ENCODE results near the gene ZNF740.
"Not testable (repeated sequence)": the region's sequence is repeated elsewhere in the genome, so short reads cannot be mapped to it uniquely, and the experiment has no call there.

ZNF740 gene

DNA sequence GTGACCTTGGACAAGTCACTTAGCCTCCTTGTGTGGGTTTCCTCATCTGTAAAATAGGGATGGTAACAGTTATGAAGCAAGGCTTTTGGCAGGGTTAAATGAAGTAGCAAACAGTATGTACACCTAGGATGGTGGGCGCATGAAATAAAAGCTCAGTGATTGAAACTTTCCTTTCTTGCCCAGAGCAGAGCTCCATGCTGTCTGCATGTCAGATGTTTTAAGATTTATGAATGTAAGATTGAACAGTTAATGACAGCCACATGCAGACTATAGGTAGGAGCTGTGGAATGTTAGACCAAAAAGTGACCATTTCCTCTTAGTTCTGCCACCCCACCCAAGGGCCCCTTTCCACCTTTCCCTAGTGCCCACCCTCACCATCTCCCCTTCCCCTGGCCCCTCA, 14.5 kb downstream of the ZNF740 start:
- DNase-seq (ENCODE audit: low read depth), result no peak

- DNase-seq (ENCODE audit: low read depth), result no peak
These were observed 15.2 kb downstream of the ZNF740 start for GRCh38 chr12:53195516-53196420.

GRCh38 chr12:53196486-53196885, 16.0 kb downstream of the ZNF740 start:
- no peak for DNase-seq (ENCODE audit: low read depth)

GRCh38 chr12:53197011-53197640, 16.6 kb downstream of the ZNF740 start:
- DNase-seq (ENCODE audit: low read depth), result no peak

DNA sequence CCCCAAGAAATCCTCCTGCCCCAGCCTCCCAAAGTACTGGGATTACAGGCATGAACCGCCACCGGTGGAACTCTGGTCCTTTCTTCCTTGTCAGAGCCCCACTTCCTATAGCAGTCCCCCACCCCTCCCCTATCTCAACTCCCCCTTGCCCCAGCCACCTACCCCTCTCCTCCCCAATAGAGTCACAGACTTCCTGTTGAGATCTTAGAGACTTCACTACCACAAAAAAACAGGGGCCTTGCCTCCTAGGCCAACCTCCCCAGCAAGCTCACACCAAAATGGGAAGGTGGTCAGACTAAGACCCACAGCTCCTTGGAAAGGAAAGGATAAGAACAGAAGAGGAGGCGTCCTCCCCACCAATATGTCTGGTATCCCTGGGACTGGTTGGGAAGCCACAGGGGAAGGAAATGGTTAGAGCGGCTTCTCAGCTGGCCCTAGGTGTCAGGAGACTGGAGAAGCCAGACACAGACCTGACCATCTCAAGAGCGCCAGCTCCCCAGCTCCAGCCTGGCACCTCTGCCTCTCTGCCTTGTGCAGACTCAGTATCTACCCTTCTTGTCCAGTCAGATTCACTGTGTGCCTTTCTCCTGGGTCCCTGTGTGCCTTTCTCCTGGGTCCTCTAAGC, 18.1 kb downstream of the ZNF740 start:
- no peak for DNase-seq (ENCODE audit: low read depth)

- DNase-seq (ENCODE audit: low read depth), result no peak
These were observed 19.2 kb downstream of the ZNF740 start for GRCh38 chr12:53199700-53200099.

DNA sequence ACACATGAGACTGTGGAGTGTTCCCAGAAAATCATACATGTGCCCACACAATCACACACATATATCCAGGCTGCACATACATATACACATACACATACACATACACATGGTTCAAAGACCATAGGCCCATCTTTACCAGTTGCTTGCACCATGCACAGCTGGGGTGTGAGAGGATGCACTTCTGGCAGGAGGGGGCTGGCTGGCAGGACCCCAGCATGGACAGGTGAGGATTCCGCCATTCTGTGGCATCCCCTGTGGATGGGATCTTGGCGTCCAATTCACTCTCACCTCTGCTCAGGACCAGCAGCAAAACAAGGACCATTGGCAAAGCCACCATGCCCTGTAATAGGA, 19.6 kb downstream of the ZNF740 start:
- no peak for DNase-seq (ENCODE audit: low read depth)

GRCh38 chr12:53200458-53201176, 20.1 kb downstream of the ZNF740 start:
- DNase-seq (ENCODE audit: low read depth), result no peak

- no peak for DNase-seq (ENCODE audit: low read depth)
These were observed 20.6 kb downstream of the ZNF740 start for GRCh38 chr12:53201177-53201541.

DNA sequence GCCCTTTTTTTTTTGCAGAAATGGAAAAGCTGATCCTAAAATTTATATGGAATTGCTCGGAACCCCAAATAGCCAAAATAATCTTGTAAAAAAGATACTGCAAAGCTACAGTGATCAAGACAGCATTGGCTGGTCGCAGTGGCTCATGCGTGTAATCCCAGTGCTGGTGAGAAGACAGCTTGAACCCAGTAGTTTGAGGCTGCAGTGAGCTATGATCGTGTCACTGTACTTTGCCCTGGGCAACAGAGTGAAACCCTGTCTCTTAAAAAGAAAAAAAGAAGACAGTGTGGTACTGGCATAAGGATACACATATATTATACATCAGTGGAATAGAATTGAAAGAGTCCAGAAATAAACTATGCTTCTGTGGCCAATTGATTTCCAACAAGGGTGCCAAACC, 21.1 kb downstream of the ZNF740 start:
- DNase-seq (ENCODE audit: low read depth), result no peak

- not testable (repeated sequence) for DNase-seq (ENCODE audit: low read depth)
These were observed 21.8 kb downstream of the ZNF740 start for GRCh38 chr12:53202316-53202715.

DNA sequence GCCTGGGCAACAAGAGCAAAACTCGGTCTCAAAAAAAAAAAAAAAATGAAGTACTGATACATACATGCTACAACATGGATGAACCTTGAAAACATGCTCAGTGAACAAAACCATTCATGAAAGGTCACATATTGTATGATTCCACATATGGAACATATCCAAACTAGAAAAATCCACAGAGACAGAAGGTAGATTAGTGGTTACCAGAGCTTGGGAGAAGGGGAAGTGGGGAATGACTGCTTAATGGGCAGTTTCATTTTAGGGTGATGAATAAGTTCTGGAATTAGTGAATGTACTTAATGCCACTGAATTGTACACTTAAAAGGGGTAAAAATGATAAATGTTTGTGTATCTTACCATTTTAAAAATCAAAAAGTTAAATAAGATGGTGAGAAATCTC, 23.8 kb downstream of the ZNF740 start:
- DNase-seq (ENCODE audit: low read depth), result no peak

DNA sequence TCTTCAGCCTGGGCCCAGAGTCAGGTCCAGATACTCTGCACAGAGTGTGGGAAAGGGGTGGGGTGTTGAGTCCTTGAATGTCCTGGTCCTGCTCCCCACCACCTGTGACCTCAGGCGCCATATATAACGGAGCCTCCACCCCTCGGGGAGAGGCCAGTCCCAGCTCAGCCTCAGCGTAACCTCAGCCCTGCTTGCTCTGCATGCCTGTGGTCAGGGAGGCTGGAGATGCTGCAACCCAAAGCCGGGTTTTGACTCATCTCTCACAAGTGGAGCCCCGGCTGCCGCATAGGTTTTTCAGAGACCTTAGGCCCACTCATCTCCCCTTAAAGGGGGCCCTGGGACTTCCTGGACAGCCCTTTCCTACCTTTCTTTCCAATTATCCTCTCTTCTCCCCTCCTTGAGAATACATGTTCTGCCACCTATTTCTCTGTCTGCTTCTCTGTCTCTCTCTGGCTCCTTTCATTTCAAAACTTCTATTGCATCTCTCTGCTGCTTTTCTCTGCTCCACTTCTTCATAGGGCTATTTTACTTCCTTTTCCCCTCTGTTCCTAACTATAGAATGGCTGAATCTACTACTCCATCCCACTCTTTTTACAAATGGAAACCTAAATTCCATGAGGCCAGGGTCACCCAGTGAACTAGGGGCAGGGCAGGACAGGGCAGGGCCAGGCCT, 25.4 kb downstream of the ZNF740 start:
- peak; percentile 48 for DNase-seq (ENCODE audit: low read depth)

DNA sequence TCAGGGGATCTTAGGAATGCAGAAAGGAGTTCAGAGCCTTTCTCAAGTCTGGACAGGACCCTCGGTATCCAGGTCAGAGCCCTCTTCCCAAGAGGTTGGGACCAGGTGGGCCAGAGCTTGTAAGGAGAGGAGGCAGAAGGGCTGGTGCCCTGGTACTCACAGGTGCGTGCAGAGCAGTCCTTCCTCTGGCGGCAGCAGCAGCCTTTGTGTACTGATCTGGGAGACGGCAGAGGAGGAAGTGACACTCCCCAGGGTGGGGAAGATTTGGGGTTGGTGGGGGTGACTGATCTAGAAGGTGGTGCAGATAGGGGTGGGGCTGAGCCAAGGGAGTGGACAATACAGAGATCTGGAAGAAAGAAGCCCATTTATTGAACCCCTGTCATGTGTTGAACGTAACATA, 26.5 kb downstream of the ZNF740 start, which contains the start of gene ITGB7:
Gene ITGB7, minus strand, starts transcription at position 210 of the 400 bp plus-strand sequence. CDS start 6,808 bp downstream, outside the sequence.
- no peak for DNase-seq (ENCODE audit: low read depth)

DNA sequence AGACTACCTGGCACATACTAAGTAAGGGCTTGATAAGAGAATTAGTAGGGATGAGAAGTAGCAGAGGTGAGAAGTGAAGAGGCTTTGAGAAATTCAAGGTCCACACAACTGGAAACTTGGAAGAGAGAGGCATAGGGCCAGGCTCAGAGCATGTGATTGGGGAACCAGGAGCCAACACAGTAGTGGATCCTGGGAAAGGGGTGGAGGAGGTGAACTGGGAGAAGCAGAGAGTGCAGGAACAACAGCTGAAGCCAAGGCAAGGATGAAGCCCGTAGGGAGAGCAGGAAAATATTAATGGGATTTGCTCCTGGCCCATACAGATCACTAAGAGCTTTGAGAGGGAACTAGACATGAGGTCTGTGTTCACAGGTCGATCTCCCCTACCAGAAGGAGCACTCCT, 27.9 kb downstream of the ZNF740 start:
- DNase-seq (ENCODE audit: low read depth), result no peak

GRCh38 chr12:53208877-53209463, 28.4 kb downstream of the ZNF740 start:
- no peak for DNase-seq (ENCODE audit: low read depth)

GRCh38 chr12:53210843-53211242, 30.3 kb downstream of the ZNF740 start:
- DNase-seq (ENCODE audit: low read depth), result no peak

GRCh38 chr12:53211476-53212381, 31.2 kb downstream of the ZNF740 start:
- DNase-seq (ENCODE audit: low read depth), result no peak

- DNase-seq (ENCODE audit: low read depth), result no peak
These were observed 32.4 kb downstream of the ZNF740 start for GRCh38 chr12:53212931-53213330.

DNA sequence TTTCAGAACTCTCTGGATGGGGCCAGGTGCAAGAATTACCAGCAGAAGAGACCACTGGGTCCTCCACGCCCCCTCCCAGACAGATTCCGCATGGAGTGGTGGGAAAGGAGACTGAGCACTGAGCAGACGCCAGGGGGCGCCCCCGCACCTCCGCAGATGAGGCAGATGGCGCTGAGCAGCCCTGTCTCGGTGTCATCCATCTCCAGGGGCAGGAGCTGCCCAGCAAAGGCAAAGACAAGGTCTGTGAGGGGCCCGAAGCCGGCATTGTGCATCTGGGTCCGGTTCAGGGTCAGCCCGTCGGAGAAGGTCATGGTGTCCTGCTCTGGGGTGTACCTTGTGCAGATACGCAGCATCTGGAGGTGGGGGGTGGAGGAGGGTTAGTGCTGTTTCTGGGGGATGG, 32.8 kb downstream of the ZNF740 start:
- DNase-seq (ENCODE audit: low read depth), result no peak

All from HS-5 (cell line).